ENCODE measurements around the gene AHRR. TPM values are rescaled to one million over a fixed set of nuclear protein-coding genes. Genes with fewer than 3 reads are reported as not detected.
A peak's percentile ranks its signal among the peaks of the same experiment; 100 is the strongest.

AHRR gene
- total and polyA plus RNA-seq, 2 experiments from 2014 or later = 0.27 to 1.8 TPM

DNA sequence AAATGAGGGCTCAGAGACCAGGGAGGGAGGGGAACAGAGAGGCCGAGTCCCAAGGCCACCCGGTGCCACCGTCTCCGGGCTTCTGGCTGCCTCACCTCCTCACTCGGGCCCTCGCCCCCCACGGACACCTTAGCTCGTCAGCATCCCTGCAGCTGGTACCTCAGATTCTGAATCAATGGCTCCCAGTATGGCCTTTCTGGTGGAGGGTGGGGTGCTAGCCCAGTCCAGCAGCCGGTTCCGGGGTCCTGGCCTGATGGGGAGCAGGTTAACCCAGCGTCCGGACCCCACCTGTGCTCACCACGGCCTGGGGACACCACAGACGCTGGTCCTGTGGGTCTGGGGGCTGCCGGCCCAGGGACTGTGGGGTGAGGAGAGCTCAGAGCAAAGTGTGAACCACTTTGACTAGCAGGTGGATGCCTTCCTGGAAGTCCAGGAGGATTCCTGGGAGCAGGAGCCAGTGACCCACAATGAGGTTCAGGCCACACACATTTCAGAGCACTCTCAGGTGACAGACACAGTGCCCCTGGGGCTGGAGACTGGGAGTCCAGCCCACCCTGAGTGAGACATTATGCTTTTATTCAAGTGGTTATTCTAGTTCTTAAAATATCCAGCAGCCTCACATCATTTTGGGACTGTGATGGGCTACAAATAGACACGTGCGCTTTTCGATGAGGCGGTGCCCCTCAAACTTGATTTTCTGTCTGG lies 53.3 kb downstream of the AHRR start:
- H4K20me1 ChIP-seq (replicated peaks; ENCODE audit: insufficient read depth) = no peaks in the 10 kb centered on the region
- H3K27ac ChIP-seq (ENCODE audit: low read depth) = no peak overlapping the region
- H3K4me2 ChIP-seq = peak overlapping the region; percentile 78; the same call in 1 of the 2 replicates
- H3K4me3 Mint-ChIP-seq = peak overlapping the region; percentile 54; the same call in 2 of the 3 replicates
- no peaks in the 10 kb centered on the region for H3K4me1 ChIP-seq (ENCODE audit: insufficient read depth)
- H3K36me3 Mint-ChIP-seq (ENCODE audit: low read depth) = no peaks in the 10 kb centered on the region
- ATAC-seq (no peak), DNase-seq (ENCODE audit: low spot score) (no peak)
- H3K27me3 ChIP-seq (ENCODE audit: insufficient read depth) = peaks cover 10% of the 10 kb centered on the region
- TF ChIP-seq POLR2AphosphoS5 (IDR thresholded peaks at IDR 0.05; ENCODE audit: low read depth) (no peak), ZNF114 (CRISPR knock-in tag; IDR thresholded peaks at IDR 0.05) (no peak), ZNF331 (CRISPR knock-in tag; IDR thresholded peaks at IDR 0.05; ENCODE audit: low read depth) (no peak), EZH2phosphoT487 (IDR thresholded peaks at IDR 0.05; ENCODE audit: unreplicated experiment) (no peak), CREB1 (CRISPR knock-in tag; IDR thresholded peaks at IDR 0.05; ENCODE audit: low read depth) (no peak), STAT1 (IDR thresholded peaks at IDR 0.05; ENCODE audit: unreplicated experiment) (no peak), JUNB (IDR thresholded peaks at IDR 0.05; ENCODE audit: unreplicated experiment) (no peak)
- TF ChIP-seq, protein P1, sequence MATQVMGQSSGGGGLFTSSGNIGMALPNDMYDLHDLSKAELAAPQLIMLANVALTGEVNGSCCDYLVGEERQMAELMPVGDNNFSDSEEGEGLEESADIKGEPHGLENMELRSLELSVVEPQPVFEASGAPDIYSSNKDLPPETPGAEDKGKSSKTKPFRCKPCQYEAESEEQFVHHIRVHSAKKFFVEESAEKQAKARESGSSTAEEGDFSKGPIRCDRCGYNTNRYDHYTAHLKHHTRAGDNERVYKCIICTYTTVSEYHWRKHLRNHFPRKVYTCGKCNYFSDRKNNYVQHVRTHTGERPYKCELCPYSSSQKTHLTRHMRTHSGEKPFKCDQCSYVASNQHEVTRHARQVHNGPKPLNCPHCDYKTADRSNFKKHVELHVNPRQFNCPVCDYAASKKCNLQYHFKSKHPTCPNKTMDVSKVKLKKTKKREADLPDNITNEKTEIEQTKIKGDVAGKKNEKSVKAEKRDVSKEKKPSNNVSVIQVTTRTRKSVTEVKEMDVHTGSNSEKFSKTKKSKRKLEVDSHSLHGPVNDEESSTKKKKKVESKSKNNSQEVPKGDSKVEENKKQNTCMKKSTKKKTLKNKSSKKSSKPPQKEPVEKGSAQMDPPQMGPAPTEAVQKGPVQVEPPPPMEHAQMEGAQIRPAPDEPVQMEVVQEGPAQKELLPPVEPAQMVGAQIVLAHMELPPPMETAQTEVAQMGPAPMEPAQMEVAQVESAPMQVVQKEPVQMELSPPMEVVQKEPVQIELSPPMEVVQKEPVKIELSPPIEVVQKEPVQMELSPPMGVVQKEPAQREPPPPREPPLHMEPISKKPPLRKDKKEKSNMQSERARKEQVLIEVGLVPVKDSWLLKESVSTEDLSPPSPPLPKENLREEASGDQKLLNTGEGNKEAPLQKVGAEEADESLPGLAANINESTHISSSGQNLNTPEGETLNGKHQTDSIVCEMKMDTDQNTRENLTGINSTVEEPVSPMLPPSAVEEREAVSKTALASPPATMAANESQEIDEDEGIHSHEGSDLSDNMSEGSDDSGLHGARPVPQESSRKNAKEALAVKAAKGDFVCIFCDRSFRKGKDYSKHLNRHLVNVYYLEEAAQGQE (IDR thresholded peaks at IDR 0.05; ENCODE audit: unreplicated experiment) = no peak
- TF ChIP-seq, protein P2, sequence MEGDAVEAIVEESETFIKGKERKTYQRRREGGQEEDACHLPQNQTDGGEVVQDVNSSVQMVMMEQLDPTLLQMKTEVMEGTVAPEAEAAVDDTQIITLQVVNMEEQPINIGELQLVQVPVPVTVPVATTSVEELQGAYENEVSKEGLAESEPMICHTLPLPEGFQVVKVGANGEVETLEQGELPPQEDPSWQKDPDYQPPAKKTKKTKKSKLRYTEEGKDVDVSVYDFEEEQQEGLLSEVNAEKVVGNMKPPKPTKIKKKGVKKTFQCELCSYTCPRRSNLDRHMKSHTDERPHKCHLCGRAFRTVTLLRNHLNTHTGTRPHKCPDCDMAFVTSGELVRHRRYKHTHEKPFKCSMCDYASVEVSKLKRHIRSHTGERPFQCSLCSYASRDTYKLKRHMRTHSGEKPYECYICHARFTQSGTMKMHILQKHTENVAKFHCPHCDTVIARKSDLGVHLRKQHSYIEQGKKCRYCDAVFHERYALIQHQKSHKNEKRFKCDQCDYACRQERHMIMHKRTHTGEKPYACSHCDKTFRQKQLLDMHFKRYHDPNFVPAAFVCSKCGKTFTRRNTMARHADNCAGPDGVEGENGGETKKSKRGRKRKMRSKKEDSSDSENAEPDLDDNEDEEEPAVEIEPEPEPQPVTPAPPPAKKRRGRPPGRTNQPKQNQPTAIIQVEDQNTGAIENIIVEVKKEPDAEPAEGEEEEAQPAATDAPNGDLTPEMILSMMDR (conservative IDR thresholded peaks at IDR 0.05; ENCODE audit: low read depth in 2 of 2) = no peak
- 0 out of 2 replicates have a peak, but pooled peaks cover 3% of the 10 kb centered on the region for H3F3A ChIP-seq (replicated peaks; ENCODE audit: low read depth)
- H3K9me2 ChIP-seq (ENCODE audit: insufficient read depth) = no peaks in the 10 kb centered on the region
- H3K4me1 Mint-ChIP-seq = peaks cover 2% of the 10 kb centered on the region; the same call in 1 of the 3 replicates
- no peaks in the 10 kb centered on the region for H3K79me2 ChIP-seq (replicated peaks; ENCODE audit: insufficient read depth)
- H3K36me3 ChIP-seq (ENCODE audit: insufficient read depth) = no peaks in the 10 kb centered on the region
- H2AFZ ChIP-seq = no peak overlapping the region
- no peak overlapping the region for H3K27ac Mint-ChIP-seq
- peaks cover 19% of the 10 kb centered on the region for H3K27me3 Mint-ChIP-seq (ENCODE audit: insufficient read depth, low read depth, poor library complexity)
- no peaks in the 10 kb centered on the region; the same call in 2 of the 3 replicates for H3K9me3 Mint-ChIP-seq
- no peak overlapping the region for H3K4me3 ChIP-seq
